K562 (cell line): ENCODE data around the gene SMIM10. TPM values are rescaled to one million over a fixed set of nuclear protein-coding genes. Genes with fewer than 3 reads are reported as not detected.

Experiments used
- ATF7 ChIP-seq: fragments of 450-650 bp; IDR thresholded peaks from 2 replicates; pipeline ENCODE4 v1.7.1; 2014; ENCODE audit warnings: mild to moderate bottlenecking, moderate library complexity
- BRF2 ChIP-seq: IDR thresholded peaks from 3 replicates; pipeline ENCODE4 v1.6.1; 2011; ENCODE audit warnings: borderline replicate concordance, mild to moderate bottlenecking; ENCODE audit not compliant: insufficient read length, insufficient read depth
- DPF2 ChIP-seq: fragments of 450-650 bp; IDR thresholded peaks from 2 replicates; pipeline ENCODE4 v1.6.1; 2016
- E2F8 ChIP-seq: fragments of 450-650 bp; IDR thresholded peaks from 2 replicates; pipeline ENCODE4 v1.7.1; 2018; ENCODE audit warnings: mild to moderate bottlenecking, low read depth; ENCODE audit not compliant: partially characterized antibody
- IRF9 ChIP-seq: fragments of 450-650 bp; IDR thresholded peaks from 2 replicates; pipeline ENCODE4 v1.6.1; 2016; ENCODE audit warnings: missing biosample characterization, missing genetic modification characterization
- MXI1 ChIP-seq: IDR thresholded peaks from 2 replicates; pipeline ENCODE4 v1.6.1; 2011; ENCODE audit warnings: low read depth, mild to moderate bottlenecking, improper control_type of control experiment, low read length
- NFIX ChIP-seq: fragments of 250-450 bp; sonication (Bioruptor Pico); IDR thresholded peaks from 2 replicates; pipeline ENCODE4 v1.4.0; 2020; ENCODE audit warnings: low read depth, mild to moderate bottlenecking, moderate library complexity
- NKRF ChIP-seq: fragments of 450-650 bp; IDR thresholded peaks from 2 replicates; pipeline ENCODE4 v1.6.1; 2016; ENCODE audit warnings: borderline replicate concordance
- POLR2AphosphoS2 ChIP-seq: IDR thresholded peaks from 2 replicates; pipeline ENCODE4 v1.6.1; 2012; ENCODE audit warnings: low read length, improper control_type of control experiment
- RBBP5 ChIP-seq: fragments of 200-600 bp; sonication (generic); IDR thresholded peaks from 2 replicates; pipeline ENCODE4 v1.6.1; 2012; ENCODE audit warnings: borderline replicate concordance, mild to moderate bottlenecking, low read length, control low read depth, inconsistent platforms; ENCODE audit not compliant: insufficient read depth, poor library complexity, severe bottlenecking
- SUPT5H ChIP-seq: fragments of 450-650 bp; IDR thresholded peaks from 2 replicates; pipeline ENCODE4 v1.6.1; 2016
- USF2 ChIP-seq: sonication (generic); formaldehyde crosslinking; IDR thresholded peaks from 2 replicates; pipeline ENCODE4 v1.5.0; 2020; ENCODE audit warnings: missing genetic modification reagents
- YBX1 ChIP-seq: fragments of 450-650 bp; IDR thresholded peaks from 2 replicates; pipeline ENCODE4 v1.7.1; 2016; ENCODE audit warnings: mild to moderate bottlenecking
- ZNF184 ChIP-seq: sonication (generic); formaldehyde crosslinking; IDR thresholded peaks from 2 replicates; pipeline ENCODE4 v1.5.0; 2020; ENCODE audit warnings: missing genetic modification reagents
- ZNF445 ChIP-seq: fragments of 250-450 bp; sonication (Bioruptor Pico); IDR thresholded peaks from 2 replicates; pipeline ENCODE4 v1.4.0; 2020; ENCODE audit warnings: low read depth, mild to moderate bottlenecking, moderate library complexity
- ZNF589 ChIP-seq: fragments of 200-800 bp; sonication (Bioruptor generic); IDR thresholded peaks from 2 replicates; pipeline ENCODE4 v1.6.1; 2016; ENCODE audit warnings: low read depth, missing genetic modification characterization, missing compliant biosample characterization
- ZNF740 ChIP-seq, 3 experiments: fragments of 200-800 bp in 1 of 3; sonication (Bioruptor generic) in 1 of 3; sonication (generic) in 1 of 3; formaldehyde crosslinking in 1 of 3; IDR thresholded peaks; 2 replicates each; pipeline versions ENCODE4 v1.6.1 to v1.8.0; 2016 to 2022; ENCODE audit warnings: mild to moderate bottlenecking in 2 of 3, missing compliant biosample characterization in 2 of 3, missing genetic modification characterization in 2 of 3, missing genetic modification reagents in 1 of 3
- polyA plus RNA-seq, 8 experiments: library from polyadenylated mRNA; depleted of rRNA in 4 of 8; stranded (reverse) in 5 of 8; unstranded in 3 of 8; fragments of >200 nt; fragmentation: Nextera tagmentation in 2 of 8; fragmentation: Illumina TruSeq in 1 of 8; extraction: Ambion mirVana in 2 of 8; extraction: Trizol in 1 of 8; gene quantifications; 2 replicates each; pipeline versions ENCODE4 v1.2.1 to v1.2.3, GENCODE V29; 2011 to 2014; ENCODE audit warnings: inconsistent platforms in 1 of 8, missing spikeins in 1 of 8
- total RNA-seq, 7 experiments: library from RNA; depleted of rRNA in 6 of 7; stranded (reverse); fragments of >200 nt in 6 of 7; fragmentation: Illumina TruSeq in 2 of 7; extraction: Trizol in 2 of 7; gene quantifications; 2 replicates each; pipeline versions ENCODE4 v1.2.1 to v1.2.3, GENCODE V29; 2011 to 2021; ENCODE audit warnings: low replicate concordance in 1 of 7

SMIM10 gene
- total and polyA plus RNA-seq, 9 of the 15 experiments (the other 6 are each of a cell fraction or from before 2014, with no cell fraction given): 2.1 to 25.3 (median 16.4) TPM

- TF ChIP-seq ZNF740 (CRISPR knock-in tag; IDR thresholded peaks at IDR 0.05): no peak
- TF ChIP-seq ZNF740 (tag; IDR thresholded peaks at IDR 0.05): no peak
- peak; percentile 65 for TF ChIP-seq SUPT5H
- no peak; the same call in 1 of the 2 replicates for TF ChIP-seq DPF2
- TF ChIP-seq POLR2AphosphoS2: no peak
- peak; percentile 86 for TF ChIP-seq NFIX (CRISPR knock-in tag)
- TF ChIP-seq USF2 (CRISPR knock-in tag): peak; percentile 52; the same call in 1 of the 2 replicates
- TF ChIP-seq YBX1: no peak
- TF ChIP-seq E2F8: peak; percentile 84
- TF ChIP-seq IRF9 (tag): no peak
- peak; percentile 44; the same call in 1 of the 2 replicates for TF ChIP-seq ATF7
- TF ChIP-seq BRF2: no peak
- peak; percentile 87 for TF ChIP-seq RBBP5
- 0 out of 2 replicates have a peak, but pooled peaks have one; percentile 52 for TF ChIP-seq MXI1
- TF ChIP-seq NKRF: peak; percentile 34; the same call in 1 of the 2 replicates
- TF ChIP-seq ZNF184 (CRISPR knock-in tag): no peak
- TF ChIP-seq ZNF445: no peak
- 0 out of 2 replicates have a peak, but pooled peaks have one; percentile 5 for TF ChIP-seq ZNF589 (CRISPR knock-in tag)
Observed at GRCh38 chrX:134990801-134991481, at the start of gene SMIM10 (continued).
